Stimulated activated CD4-positive, alpha-beta T cell treated with anti-CD3 and anti-CD28 coated beads, Interleukin-4, amount 100 ng/mL, for 24 hours (primary cell): Measurements from ENCODE around the gene TBX15.

Experiments
- DNase-seq: peaks from one replicate; pipeline ENCODE4 v3.0.0-alpha.2; 2020

Gene TBX15

GRCh38 chr1:118877668-118878396 is 110.3 kb downstream of the TBX15 start:
- DNase-seq: no peak

- DNase-seq: no peak
Measured at GRCh38 chr1:118871582-118872171, 116.5 kb downstream of the TBX15 start.

- no peak for DNase-seq
Measured at GRCh38 chr1:118868387-118868786, 119.8 kb downstream of the TBX15 start.

GRCh38 chr1:118866330-118866729 is 121.8 kb downstream of the TBX15 start:
- no peak for DNase-seq

- DNase-seq: no peak
Measured at GRCh38 chr1:118863688-118864087, 124.5 kb downstream of the TBX15 start.

- no peak for DNase-seq
Measured at GRCh38 chr1:118862755-118863154, 125.4 kb downstream of the TBX15 start.

GRCh38 chr1:118861216-118861615 is 126.9 kb downstream of the TBX15 start:
- no peak for DNase-seq

GRCh38 chr1:118859999-118860398 is 128.1 kb downstream of the TBX15 start:
- DNase-seq: no peak

GRCh38 chr1:118846443-118846842 is 141.7 kb downstream of the TBX15 start:
- DNase-seq: no peak

GRCh38 chr1:118842452-118843201 is 145.5 kb downstream of the TBX15 start:
- DNase-seq: no peak

GRCh38 chr1:118841521-118841920 is 146.6 kb downstream of the TBX15 start:
- no peak for DNase-seq
